Thyroid gland (tissue), 4 donors: ENCODE results near the gene KRTAP10-3. TPM values are rescaled to one million over a fixed set of nuclear protein-coding genes. Genes with fewer than 3 reads are reported as not detected.

Source experiments
- DNase-seq, 2 donors: peaks; one replicate each; pipeline ENCODE4 v3.0.0-alpha.2; 2019
- H3K27ac ChIP-seq, 3 donors: fragments of 200-600 bp; sonication (generic); 1 replicate in 2 of 3; 2 replicates in 1 of 3; pipeline ENCODE4 v1.5.1; 2016 to 2019; ENCODE audit warnings: mild to moderate bottlenecking in 1 of 3, moderate library complexity in 1 of 3
- H3K27me3 ChIP-seq: fragments of 200-600 bp; sonication (generic); one replicate; pipeline ENCODE4 v1.5.1; 2019
- H3K36me3 ChIP-seq, 2 donors: fragments of 200-600 bp; sonication (generic); one replicate each; pipeline ENCODE4 v1.5.1; 2016 to 2019
- H3K4me1 ChIP-seq, 2 donors: fragments of 200-600 bp; sonication (generic); one replicate each; pipeline ENCODE4 v1.5.1; 2017 to 2019
- H3K4me3 ChIP-seq, 3 donors: fragments of 200-600 bp; sonication (generic); replicated peaks in 1 of 3; 1 replicate in 2 of 3; 2 replicates in 1 of 3; pipeline ENCODE4 v1.5.1; 2016; ENCODE audit warnings: mild to moderate bottlenecking in 1 of 3
- H3K9me3 ChIP-seq: fragments of 200-600 bp; sonication (generic); one replicate; pipeline ENCODE4 v1.5.1; 2017
- POLR2A ChIP-seq, 2 donors: fragments of 450-650 bp; IDR thresholded peaks; one replicate each; pipeline ENCODE4 v1.6.1; 2017; ENCODE audit warnings: antibody characterized with exemption in 2 of 2, mild to moderate bottlenecking in 2 of 2, moderate library complexity in 1 of 2
- WGBS, 2 donors: methylation state at CpG; one replicate each; pipeline ENCODE4 v1.1.5; 2017; 5-methylcytosine and 5-hydroxymethylcytosine counted together
- intact Hi-C: fragments of 100-400 bp; cut with DNase I; formaldehyde crosslinking; loops from one replicate; pipeline ENCODE4 v1.15.1; 2023
- total RNA-seq, 4 donors: library from RNA; depleted of rRNA; stranded (reverse); fragments of >200 nt; gene quantifications; one replicate each; pipeline ENCODE4 v1.2.3, GENCODE V29; 2016
- TF ChIP-seq, protein P1 (sequence below), 6 experiments: fragments of 200-600 bp in 3 of 6; fragments of 450-650 bp in 3 of 6; sonication (generic) in 3 of 6; IDR thresholded peaks; one replicate each; pipeline ENCODE4 v1.5.1; 2016 to 2019; ENCODE audit warnings: antibody characterized with exemption in 6 of 6, mild to moderate bottlenecking in 2 of 6, inconsistent platforms in 1 of 6, moderate library complexity in 1 of 6

Gene KRTAP10-3
- total RNA-seq, 4 donors from 2014 or later = not detected

DNA sequence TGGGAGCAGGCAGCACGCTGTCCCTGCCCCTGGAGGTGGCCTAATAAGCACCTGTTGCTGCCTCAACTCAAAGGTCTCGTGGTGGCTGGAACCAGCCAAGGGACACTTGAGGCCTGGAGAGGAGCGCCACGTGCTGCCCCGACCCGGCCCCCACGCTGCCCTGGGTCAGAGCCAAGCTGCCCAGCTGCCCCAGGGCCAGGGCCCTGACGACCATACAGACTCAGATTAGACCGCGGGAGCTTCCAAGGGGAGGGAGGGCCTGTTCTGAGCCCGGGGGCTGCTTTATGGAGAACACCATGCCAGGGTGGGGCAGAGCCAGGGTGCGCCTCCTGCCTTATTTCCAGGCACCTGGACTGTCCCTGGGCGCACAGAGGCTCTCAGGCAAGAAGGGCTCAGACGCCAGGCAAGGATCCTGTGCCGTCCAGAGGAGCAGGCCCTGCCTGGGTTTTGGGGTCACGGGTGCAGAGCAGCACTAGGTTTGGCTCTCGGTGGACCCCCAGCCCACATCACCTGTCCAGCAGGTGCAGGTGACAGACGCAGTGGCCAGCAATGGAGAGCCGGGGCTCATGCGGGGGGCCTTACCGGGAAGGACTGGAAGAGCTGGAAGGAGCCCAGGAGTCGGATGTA lies 37.2 kb downstream of the KRTAP10-3 start:
- Histone ChIP-seq H3K36me3 (no peaks in the 10 kb centered on the region), H3K9me3 (no peaks in the 10 kb centered on the region), H3K27ac (no peak overlapping the region), H3K4me1 (no peaks in the 10 kb centered on the region), H3K27me3 (no peaks in the 10 kb centered on the region), H3K4me3 (no peak overlapping the region)
- no peak for DNase-seq
- 83 to 89% methylated on average over 9 to 18 of the region's 22 CpGs for WGBS, 2 donors
- intact Hi-C loops = no loop called here
- no peak for TF ChIP-seq POLR2A (IDR thresholded peaks at IDR 0.05)
- TF ChIP-seq, protein P1, sequence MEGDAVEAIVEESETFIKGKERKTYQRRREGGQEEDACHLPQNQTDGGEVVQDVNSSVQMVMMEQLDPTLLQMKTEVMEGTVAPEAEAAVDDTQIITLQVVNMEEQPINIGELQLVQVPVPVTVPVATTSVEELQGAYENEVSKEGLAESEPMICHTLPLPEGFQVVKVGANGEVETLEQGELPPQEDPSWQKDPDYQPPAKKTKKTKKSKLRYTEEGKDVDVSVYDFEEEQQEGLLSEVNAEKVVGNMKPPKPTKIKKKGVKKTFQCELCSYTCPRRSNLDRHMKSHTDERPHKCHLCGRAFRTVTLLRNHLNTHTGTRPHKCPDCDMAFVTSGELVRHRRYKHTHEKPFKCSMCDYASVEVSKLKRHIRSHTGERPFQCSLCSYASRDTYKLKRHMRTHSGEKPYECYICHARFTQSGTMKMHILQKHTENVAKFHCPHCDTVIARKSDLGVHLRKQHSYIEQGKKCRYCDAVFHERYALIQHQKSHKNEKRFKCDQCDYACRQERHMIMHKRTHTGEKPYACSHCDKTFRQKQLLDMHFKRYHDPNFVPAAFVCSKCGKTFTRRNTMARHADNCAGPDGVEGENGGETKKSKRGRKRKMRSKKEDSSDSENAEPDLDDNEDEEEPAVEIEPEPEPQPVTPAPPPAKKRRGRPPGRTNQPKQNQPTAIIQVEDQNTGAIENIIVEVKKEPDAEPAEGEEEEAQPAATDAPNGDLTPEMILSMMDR (IDR thresholded peaks at IDR 0.05) = no peak

DNA sequence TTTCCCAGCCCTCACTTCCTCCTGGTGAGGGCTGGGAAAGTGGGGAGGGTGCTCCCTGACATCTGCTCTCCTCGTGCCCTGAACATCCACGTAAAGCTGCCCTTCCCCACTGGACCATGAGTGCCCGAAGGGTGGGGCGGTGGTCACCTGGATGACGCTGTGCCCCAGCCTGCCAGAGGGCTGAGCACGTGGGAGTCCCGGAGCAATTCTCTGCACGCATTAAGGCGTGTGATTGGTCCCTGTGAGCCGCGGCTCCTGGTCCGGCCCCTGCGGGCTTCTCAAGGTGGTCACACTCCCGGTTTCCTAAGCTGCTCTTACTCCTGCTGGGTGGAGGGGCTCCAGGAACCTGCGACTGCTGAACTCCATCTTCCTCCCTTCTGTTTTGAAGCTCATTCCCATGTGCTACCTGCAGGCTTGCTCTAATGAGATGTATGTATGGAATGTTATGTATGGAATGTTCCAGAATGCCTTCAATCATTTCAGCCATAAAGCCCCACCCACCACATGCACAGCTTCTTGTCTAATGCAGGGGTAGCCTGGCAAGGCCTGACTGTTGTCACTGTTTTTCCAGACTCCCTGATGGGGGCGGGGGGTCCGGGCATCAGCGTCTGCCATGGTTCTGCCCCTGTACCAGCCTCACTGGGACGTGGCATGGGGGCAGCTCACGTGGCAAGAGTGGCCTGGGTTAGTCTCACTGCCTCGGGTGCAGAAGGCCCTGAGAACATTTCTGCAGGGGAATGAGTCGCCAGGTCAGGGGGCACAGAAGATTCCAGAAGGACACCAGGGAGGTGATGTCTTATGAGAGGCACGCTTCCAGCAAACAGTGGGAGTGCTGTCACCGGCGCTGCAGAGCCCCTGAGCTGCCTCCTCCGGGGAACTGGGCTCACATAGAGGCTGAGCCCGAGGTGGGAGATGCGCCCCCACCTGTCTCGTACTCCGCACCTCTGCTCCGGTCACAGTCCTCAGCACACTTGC lies 38.0 kb downstream of the KRTAP10-3 start:
- DNase-seq = no peak
- intact Hi-C loops = no loop called here
- Histone ChIP-seq H3K27me3 (no peaks in the 10 kb centered on the region), H3K4me1 (no peaks in the 10 kb centered on the region), H3K36me3 (no peaks in the 10 kb centered on the region), H3K4me3 (no peak overlapping the region), H3K27ac (no peak overlapping the region), H3K9me3 (no peaks in the 10 kb centered on the region)
- TF ChIP-seq, protein P1 (IDR thresholded peaks at IDR 0.05) = no peak
- TF ChIP-seq POLR2A (IDR thresholded peaks at IDR 0.05) = no peak
- 86 to 91% methylated on average over 19 to 23 of the region's 31 CpGs for WGBS, 2 donors

DNA sequence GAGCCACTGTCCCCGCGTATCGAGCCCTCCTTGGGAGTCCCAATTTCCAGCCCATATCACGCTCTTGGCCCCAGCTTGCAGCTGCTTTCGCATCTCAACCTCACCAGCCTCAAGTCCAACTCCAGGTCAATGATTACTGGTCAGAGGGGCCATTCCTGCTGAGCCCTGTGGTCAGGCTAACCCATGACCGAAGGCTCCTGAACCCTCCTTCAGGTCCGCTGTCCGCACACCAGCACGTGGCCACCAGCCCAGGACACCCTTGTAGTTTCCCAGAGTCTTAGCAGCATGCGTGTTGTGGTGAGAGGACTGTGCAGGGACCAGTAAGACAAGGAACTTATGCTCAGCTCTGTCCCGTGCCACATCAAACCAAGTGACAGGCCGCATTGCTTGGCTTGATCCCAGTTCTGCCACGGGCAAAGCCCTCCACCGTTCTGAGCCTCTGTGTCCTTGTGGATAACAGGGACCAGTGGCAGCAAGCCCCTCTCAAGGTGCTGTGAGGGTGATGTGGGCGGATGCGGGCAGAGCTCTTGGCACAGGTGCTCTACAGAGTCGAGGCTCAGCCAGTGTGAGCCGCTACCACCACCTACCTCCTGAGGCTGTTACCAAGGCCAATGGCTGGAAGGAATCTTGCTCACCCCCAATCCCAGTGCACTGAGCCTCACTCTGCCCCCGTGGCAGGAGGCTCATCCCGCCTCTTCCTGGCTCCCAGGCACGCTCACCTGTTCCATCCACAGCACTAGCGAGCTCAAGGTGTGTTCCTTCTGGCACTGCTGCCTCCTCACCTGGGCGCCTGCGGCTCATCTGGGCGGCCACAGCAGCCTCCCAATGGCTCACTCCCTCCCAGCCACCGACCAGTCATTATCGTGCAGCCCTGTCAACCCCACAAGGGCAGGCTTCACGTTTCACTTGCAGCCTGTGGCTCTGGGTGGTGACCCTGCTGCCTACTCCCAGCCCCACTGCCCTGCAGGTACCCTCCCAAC lies 39.0 kb downstream of the KRTAP10-3 start:
- intact Hi-C loops = no loop called here
- WGBS, 2 donors = 88 to 94% methylated on average over 23 to 26 of the region's 28 CpGs
- no peaks in the 10 kb centered on the region for H3K4me1 ChIP-seq
- H3K27me3 ChIP-seq = no peaks in the 10 kb centered on the region
- H3K9me3 ChIP-seq = no peaks in the 10 kb centered on the region
- no peak for DNase-seq
- no peaks in the 10 kb centered on the region for H3K36me3 ChIP-seq
- TF ChIP-seq, protein P1 (IDR thresholded peaks at IDR 0.05) = no peak
- TF ChIP-seq POLR2A (IDR thresholded peaks at IDR 0.05) = no peak
- no peak overlapping the region for H3K27ac ChIP-seq
- no peak overlapping the region for H3K4me3 ChIP-seq

DNA sequence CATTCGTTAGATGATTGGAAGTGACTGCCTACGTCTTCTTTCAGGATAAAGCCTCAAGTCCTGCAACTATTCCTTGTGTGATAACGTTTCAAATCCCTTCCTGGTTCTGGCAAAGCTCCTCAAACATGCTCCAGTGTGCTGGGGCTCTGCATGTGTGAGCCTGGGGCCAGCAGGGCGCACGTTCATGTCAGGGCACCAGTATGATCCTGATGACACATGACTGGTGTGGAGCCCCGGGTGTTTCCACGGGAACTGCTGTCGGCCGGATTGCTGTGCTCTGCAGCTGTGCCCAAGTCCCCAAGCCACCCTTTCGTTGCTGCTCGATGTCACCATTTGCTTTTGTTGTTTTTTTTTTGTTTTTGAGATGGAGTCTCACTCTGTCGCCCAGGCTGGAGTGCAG lies 39.9 kb downstream of the KRTAP10-3 start:
- Histone ChIP-seq H3K4me3 (no peak overlapping the region), H3K9me3 (no peaks in the 10 kb centered on the region), H3K27me3 (no peaks in the 10 kb centered on the region), H3K36me3 (no peaks in the 10 kb centered on the region), H3K27ac (no peak overlapping the region), H3K4me1 (no peaks in the 10 kb centered on the region)
- TF ChIP-seq POLR2A (IDR thresholded peaks at IDR 0.05) = no peak
- TF ChIP-seq, protein P1 (IDR thresholded peaks at IDR 0.05) = no peak
- WGBS, 2 donors = 82 to 85% methylated on average over 12 of the region's 12 CpGs
- intact Hi-C loops = no loop called here
- no peak for DNase-seq
